ENCODE measurements around the gene MACROD1. TPM values are rescaled to one million over a fixed set of nuclear protein-coding genes. Genes with fewer than 3 reads are reported as not detected.

MACROD1 gene
- total RNA-seq, 1 donor from 2014 or later = 20.2 TPM

DNA sequence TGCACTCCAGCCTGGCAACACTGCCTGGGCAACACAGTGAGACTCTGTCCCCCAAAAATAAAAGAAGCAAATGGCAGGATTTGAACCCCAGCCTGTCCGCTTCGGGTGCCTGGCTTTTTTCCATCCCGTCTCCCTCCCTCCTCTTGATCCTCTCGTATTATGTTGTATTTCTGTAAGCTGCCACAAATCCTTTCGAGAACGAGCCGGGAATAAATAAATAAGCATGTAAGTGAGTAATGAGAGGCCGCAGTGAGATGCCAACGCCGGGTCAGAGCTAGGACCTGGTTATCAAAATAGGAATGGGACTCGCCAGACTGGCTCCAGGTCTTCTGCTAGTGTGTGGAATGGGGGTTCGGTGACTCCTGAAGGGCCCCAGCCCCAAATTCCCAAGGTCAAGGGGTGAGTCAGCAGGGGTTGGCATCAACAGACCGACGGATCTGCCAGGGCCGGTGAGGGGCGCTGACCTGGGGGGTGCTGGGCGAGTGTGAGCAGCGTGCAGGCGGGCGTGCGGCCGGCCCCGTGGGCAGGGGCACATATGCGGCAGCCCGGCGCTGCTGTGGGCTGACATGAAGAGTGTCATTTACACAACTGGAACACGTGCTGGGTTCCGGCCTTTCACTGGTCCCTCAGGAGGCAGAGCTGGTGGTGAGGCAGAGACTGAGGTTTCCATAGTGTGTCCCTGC lies 82.4 kb downstream of the MACROD1 start:
- intact Hi-C loops (cut with micrococcal nuclease) = no loop called here
- H3K36me3 Mint-ChIP-seq (ENCODE audit: low read depth) = no peaks in the 10 kb centered on the region
- no peak for DNase-seq (ENCODE audit: low spot score)

DNA sequence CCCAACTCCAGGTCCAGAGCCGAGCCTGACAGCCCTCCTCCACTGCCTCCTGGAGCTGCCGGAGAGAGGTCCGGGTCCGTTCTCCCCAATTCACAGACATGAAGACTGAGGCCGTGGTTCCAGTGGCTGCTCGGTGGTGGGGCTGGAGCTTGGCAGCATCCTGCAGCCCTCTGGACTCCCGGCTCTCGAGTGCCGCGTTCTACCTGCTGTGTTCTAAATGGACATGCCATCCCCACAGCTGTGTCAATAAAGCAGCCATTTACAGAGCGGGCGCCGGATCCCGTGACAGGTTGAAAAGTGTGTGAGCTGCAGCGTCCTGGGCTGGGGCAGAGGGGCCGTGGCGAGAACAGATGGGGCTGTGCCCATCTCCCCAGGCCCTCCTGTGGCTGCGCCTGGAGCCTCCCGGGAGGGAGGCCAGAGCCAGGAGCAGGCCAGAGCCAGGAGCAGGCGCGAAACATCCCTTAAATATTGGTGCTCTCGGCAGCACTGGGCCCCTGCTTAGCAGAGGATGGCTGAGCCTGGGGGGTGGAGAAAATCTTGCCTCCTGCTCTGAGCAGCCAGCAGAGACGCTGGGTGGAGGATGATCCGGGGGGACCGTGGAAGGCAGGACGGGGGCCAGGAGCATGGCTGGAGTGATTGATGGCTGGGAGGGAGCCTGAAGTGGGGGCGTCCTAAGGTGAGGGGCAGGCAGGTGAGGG lies 84.0 kb downstream of the MACROD1 start:
- DNase-seq (ENCODE audit: low spot score) = no peak
- Mint-ChIP-seq H3K9me3 (no peaks in the 10 kb centered on the region), H3K27me3 (ENCODE audit: insufficient read depth) (no peaks in the 10 kb centered on the region), H3K4me3 (no peak overlapping the region), H3K27ac (no peak overlapping the region), H3K4me1 (ENCODE audit: low read depth) (no peaks in the 10 kb centered on the region), H3K36me3 (ENCODE audit: low read depth) (no peaks in the 10 kb centered on the region)
- intact Hi-C loops (cut with micrococcal nuclease) = no loop called here

More for the DNA sequence above, 82.4 kb downstream of the MACROD1 start:
- H3K9me3 Mint-ChIP-seq = no peaks in the 10 kb centered on the region
- no peak overlapping the region for H3K27ac Mint-ChIP-seq
- H3K4me3 Mint-ChIP-seq = no peak overlapping the region
- H3K4me1 Mint-ChIP-seq (ENCODE audit: low read depth) = no peaks in the 10 kb centered on the region
- no peaks in the 10 kb centered on the region for H3K27me3 Mint-ChIP-seq (ENCODE audit: insufficient read depth)

DNA sequence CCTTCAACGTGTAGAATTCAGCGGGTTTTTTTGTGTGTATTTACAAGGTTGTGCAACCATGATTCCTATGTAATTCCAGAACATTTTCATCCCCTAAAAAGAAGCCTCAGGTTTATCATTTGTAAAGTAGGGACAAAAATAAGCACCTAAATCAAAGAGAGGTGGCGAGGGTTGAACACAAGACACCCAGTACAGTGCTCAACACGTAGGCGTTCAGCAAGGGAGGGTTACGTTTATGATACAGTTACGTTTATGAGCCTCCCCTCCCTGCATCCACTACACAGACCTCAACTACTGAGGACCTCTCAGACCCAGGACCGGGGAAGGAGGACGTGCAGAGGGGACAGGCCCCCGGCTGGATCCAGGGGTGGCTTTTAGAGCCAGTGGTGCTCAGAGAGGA lies 85.5 kb downstream of the MACROD1 start:
- Mint-ChIP-seq H3K9me3 (no peaks in the 10 kb centered on the region), H3K27me3 (ENCODE audit: insufficient read depth) (no peaks in the 10 kb centered on the region), H3K36me3 (ENCODE audit: low read depth) (no peaks in the 10 kb centered on the region), H3K4me3 (no peak overlapping the region), H3K27ac (no peak overlapping the region), H3K4me1 (ENCODE audit: low read depth) (no peaks in the 10 kb centered on the region)
- no peak for DNase-seq (ENCODE audit: low spot score)
- intact Hi-C loops (cut with micrococcal nuclease) = no loop called here

DNA sequence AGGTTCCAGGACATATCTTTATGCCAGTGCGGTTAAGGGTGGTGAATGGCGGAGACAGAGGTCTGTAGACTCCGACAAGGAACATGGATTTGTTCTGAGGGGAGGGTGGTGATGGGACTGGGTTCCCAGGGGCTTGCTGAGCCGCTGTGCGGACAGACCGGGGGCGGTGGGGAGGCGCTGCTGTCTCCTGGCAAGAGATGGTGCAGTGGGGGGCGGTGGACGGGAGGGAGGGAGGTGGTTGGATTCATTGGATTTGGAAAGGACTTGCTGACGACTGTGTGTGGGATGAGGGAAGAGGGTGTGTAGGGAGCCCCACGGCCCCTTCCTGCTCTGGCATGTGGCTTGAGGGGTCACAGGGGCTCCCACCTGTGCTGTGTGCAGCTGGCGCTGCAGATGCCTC lies 87.0 kb downstream of the MACROD1 start:
- H3K9me3 Mint-ChIP-seq = no peaks in the 10 kb centered on the region
- no peak for DNase-seq (ENCODE audit: low spot score)
- intact Hi-C loops (cut with micrococcal nuclease) = no loop called here
- H3K36me3 Mint-ChIP-seq (ENCODE audit: low read depth) = no peaks in the 10 kb centered on the region
- peaks cover 4% of the 10 kb centered on the region for H3K4me1 Mint-ChIP-seq (ENCODE audit: low read depth)
- H3K4me3 Mint-ChIP-seq = no peak overlapping the region
- no peaks in the 10 kb centered on the region for H3K27me3 Mint-ChIP-seq (ENCODE audit: insufficient read depth)
- H3K27ac Mint-ChIP-seq = no peak overlapping the region

DNA sequence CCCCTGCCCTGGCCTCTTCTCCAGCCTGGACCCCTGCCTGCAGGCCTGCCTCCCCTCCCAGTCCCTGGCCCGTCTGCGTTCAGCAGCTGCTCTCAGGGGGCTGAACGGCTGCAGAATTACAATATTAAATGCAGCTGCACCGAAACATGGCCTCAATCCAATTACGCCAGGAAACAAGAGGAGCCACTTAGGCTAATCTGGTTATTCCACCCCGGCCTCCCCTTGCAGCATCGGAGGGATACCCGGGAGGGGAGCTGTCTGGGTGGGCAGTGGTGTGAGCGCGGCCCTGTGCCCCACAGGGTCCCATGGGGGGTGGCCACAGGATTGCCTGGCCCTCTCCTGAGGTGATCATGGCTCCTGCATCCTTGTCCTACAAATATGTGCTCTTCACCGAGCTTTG lies 87.6 kb downstream of the MACROD1 start:
- DNase-seq (ENCODE audit: low spot score) = no peak
- no peak overlapping the region for H3K27ac Mint-ChIP-seq
- no peaks in the 10 kb centered on the region for H3K9me3 Mint-ChIP-seq
- H3K4me3 Mint-ChIP-seq = no peak overlapping the region
- H3K4me1 Mint-ChIP-seq (ENCODE audit: low read depth) = peaks cover 4% of the 10 kb centered on the region
- no peaks in the 10 kb centered on the region for H3K27me3 Mint-ChIP-seq (ENCODE audit: insufficient read depth)
- H3K36me3 Mint-ChIP-seq (ENCODE audit: low read depth) = no peaks in the 10 kb centered on the region
- intact Hi-C loops (cut with micrococcal nuclease) = no loop called here

DNA sequence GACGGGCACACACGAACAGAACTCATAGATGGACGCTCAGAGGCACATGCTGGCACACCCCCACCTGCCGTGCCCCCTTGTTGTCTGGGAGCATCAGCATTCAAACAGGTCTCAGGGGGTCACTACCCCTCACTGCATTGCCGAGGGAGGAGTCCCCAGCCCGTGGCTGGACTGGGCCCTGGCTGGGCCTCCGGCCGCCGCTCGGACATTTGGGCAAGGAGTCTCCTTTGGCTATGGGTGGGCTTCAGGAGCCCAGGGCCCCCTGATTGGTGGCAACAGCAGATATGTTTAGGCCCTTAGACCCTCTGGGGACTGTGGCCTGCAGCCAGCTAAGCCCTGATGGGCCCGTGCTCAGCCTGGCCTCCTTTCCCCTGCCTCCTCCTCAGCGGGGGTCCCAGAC lies 88.3 kb downstream of the MACROD1 start:
- intact Hi-C loops (cut with micrococcal nuclease) = no loop called here
- H3K27ac Mint-ChIP-seq = no peak overlapping the region
- no peaks in the 10 kb centered on the region for H3K9me3 Mint-ChIP-seq
- no peaks in the 10 kb centered on the region for H3K36me3 Mint-ChIP-seq (ENCODE audit: low read depth)
- H3K27me3 Mint-ChIP-seq (ENCODE audit: insufficient read depth) = no peaks in the 10 kb centered on the region
- no peak for DNase-seq (ENCODE audit: low spot score)
- no peak overlapping the region for H3K4me3 Mint-ChIP-seq
- peaks cover 4% of the 10 kb centered on the region for H3K4me1 Mint-ChIP-seq (ENCODE audit: low read depth)

DNA sequence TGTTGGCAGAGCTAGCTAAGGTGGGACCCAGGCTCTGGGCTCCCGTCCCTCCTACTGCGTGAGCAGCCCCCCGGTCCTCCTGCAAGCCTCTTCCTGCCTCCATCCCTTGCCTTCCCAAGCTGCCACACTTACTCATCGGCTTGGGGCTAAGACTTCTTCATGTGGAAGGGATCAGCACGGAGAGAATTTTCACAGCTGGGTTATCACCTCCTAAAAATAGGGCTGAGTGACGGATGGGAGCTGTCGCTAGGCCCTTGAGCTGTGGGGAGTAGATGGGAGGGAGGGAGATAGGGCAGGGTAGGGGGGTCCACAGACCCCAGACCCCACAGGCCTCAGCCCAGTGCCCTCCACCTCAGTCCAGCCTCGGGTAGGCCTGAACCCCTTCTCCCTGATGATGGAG lies 89.2 kb downstream of the MACROD1 start:
- no peak for DNase-seq (ENCODE audit: low spot score)
- no peak overlapping the region for H3K27ac Mint-ChIP-seq
- H3K27me3 Mint-ChIP-seq (ENCODE audit: insufficient read depth) = no peaks in the 10 kb centered on the region
- no peaks in the 10 kb centered on the region for H3K9me3 Mint-ChIP-seq
- intact Hi-C loops (cut with micrococcal nuclease) = no loop called here
- H3K4me1 Mint-ChIP-seq (ENCODE audit: low read depth) = peaks cover 4% of the 10 kb centered on the region
- no peak overlapping the region for H3K4me3 Mint-ChIP-seq
- no peaks in the 10 kb centered on the region for H3K36me3 Mint-ChIP-seq (ENCODE audit: low read depth)

DNA sequence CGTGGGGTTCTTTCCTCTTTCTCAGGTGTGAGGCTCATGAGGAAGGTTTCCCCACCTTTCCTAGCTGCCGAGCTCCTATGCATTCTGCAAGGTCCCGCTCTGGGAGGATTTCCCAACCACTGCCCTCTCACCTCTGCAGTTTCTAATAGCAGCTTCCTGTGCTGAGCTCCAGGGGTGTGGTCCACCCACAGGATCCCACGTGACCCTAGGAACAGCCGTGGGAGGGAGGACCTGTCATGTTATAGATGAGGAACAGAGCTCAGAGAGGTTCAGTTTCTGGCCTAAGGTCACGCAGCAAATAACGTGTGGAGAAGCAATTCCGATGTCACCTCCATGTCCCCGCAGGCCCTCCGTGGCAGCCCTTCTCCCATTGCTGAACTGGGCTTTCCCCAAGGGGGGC lies 91.7 kb downstream of the MACROD1 start:
- DNase-seq (ENCODE audit: low spot score) = no peak
- Mint-ChIP-seq H3K4me3 (no peak overlapping the region), H3K27me3 (ENCODE audit: insufficient read depth) (no peaks in the 10 kb centered on the region), H3K9me3 (no peaks in the 10 kb centered on the region), H3K4me1 (ENCODE audit: low read depth) (peaks cover 4% of the 10 kb centered on the region), H3K27ac (no peak overlapping the region), H3K36me3 (ENCODE audit: low read depth) (no peaks in the 10 kb centered on the region)
- intact Hi-C loops (cut with micrococcal nuclease) = no loop called here

DNA sequence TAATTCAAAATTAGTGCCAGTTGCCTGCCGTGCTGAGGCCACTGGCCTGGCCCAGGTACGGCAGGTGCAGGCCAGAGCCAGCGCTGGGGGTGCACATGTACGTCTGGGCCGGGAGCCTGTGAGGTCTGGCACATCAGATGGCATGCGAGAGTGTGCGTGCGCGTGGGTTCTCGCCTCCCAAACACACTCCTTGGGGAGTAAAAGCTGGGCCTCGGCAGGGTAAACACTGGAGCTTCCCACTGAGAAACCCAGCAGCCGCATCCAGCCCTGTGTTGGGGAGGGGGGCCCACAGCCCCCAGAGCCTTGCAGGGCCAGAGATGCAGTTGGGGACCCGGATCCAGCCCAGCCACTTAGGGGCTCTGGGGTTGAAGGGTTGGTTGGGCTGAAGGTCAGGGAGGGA lies 92.4 kb downstream of the MACROD1 start:
- H3K9me3 Mint-ChIP-seq = no peaks in the 10 kb centered on the region
- H3K4me1 Mint-ChIP-seq (ENCODE audit: low read depth) = peaks cover 4% of the 10 kb centered on the region
- DNase-seq (ENCODE audit: low spot score) = no peak
- H3K4me3 Mint-ChIP-seq = no peak overlapping the region
- intact Hi-C loops (cut with micrococcal nuclease) = no loop called here
- no peak overlapping the region for H3K27ac Mint-ChIP-seq
- no peaks in the 10 kb centered on the region for H3K36me3 Mint-ChIP-seq (ENCODE audit: low read depth)
- no peaks in the 10 kb centered on the region for H3K27me3 Mint-ChIP-seq (ENCODE audit: insufficient read depth)

DNA sequence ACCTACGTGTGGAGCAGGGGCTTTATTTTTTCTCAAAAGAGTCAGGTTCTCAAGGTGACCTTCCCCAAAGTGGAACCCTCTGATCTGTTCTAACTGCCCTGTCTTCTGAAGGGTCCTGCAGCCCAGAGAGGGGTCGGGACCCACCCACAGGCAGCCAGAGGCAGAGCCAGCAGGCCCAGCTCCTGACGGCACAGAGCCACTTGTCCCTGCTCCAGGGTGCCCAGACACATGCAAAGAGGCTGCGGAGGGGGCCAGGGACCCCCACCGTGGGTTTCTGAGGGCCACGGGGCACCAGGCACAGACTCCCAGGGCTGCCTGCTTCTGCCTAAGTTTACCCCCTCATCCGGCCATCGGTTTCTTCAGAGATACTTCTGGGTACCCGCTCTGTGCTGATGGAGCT lies 93.0 kb downstream of the MACROD1 start:
- Mint-ChIP-seq H3K4me1 (ENCODE audit: low read depth) (peaks cover 4% of the 10 kb centered on the region), H3K36me3 (ENCODE audit: low read depth) (no peaks in the 10 kb centered on the region), H3K4me3 (no peak overlapping the region), H3K9me3 (no peaks in the 10 kb centered on the region), H3K27me3 (ENCODE audit: insufficient read depth) (no peaks in the 10 kb centered on the region), H3K27ac (no peak overlapping the region)
- no peak for DNase-seq (ENCODE audit: low spot score)
- intact Hi-C loops (cut with micrococcal nuclease) = no loop called here

DNA sequence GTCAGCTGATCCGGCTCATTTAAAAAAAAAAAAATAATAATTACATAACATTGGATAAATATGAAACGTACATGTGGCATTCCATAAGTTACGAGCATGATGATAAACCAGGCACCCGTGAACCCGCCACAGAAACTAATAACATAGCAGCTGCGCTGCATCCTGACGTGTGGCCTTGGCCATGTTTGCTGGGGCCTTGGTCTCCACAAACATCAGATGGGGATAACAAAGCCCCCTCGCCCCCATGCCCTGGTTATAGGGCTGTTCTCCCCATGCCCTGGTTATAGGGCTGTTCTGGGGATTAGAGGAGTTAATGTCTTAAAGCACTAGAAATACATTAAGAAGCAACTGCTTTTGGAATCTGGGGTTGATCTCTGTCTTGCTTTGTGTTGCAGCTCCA lies 93.5 kb downstream of the MACROD1 start:
- H3K27me3 Mint-ChIP-seq (ENCODE audit: insufficient read depth) = no peaks in the 10 kb centered on the region
- no peak overlapping the region for H3K4me3 Mint-ChIP-seq
- H3K36me3 Mint-ChIP-seq (ENCODE audit: low read depth) = no peaks in the 10 kb centered on the region
- intact Hi-C loops (cut with micrococcal nuclease) = no loop called here
- H3K4me1 Mint-ChIP-seq (ENCODE audit: low read depth) = peaks cover 4% of the 10 kb centered on the region
- no peak overlapping the region for H3K27ac Mint-ChIP-seq
- no peaks in the 10 kb centered on the region for H3K9me3 Mint-ChIP-seq
- no peak for DNase-seq (ENCODE audit: low spot score)

DNA sequence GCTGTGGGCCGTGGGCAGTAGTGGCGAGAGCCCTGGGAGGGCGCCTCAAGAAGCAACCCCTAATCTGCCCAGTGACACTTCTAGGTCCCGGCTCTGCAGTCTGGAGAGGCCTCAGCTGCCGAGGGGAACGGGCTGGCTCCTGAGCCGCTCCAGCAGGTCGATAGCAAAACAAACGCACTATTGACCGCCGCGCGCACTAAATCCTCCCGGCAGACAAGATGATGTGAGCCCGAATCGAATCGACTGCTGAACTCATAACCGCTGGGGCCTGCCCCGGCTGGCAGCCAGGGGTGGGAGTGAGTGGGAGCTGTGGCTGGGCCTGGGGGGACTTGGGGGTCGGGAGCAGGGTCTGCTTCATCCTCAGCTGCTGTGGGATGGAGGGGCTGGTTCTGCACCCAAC lies 94.1 kb downstream of the MACROD1 start:
- no peaks in the 10 kb centered on the region for H3K27me3 Mint-ChIP-seq (ENCODE audit: insufficient read depth)
- no peak overlapping the region for H3K27ac Mint-ChIP-seq
- intact Hi-C loops (cut with micrococcal nuclease) = no loop called here
- DNase-seq (ENCODE audit: low spot score) = no peak
- H3K4me3 Mint-ChIP-seq = no peak overlapping the region
- peaks cover 4% of the 10 kb centered on the region for H3K4me1 Mint-ChIP-seq (ENCODE audit: low read depth)
- no peaks in the 10 kb centered on the region for H3K9me3 Mint-ChIP-seq
- no peaks in the 10 kb centered on the region for H3K36me3 Mint-ChIP-seq (ENCODE audit: low read depth)

DNA sequence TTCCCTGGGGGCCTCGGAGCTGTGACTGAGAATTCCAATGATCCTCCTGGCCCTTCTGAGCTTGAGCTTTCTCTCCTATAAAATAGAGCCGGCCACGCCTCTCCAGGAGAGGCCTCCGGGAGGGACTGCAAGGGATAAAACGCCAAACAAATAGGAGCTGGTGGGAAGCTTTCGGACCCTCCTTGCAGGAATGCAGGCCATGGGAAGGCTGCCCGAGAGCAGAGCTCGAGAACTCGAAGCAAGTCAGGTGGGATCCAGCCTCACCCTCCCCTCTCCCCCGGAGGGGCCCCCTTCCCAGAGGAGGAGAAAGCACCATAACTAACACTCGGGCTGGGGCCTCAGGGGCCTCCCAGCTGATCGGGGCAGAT lies 95.6 kb downstream of the MACROD1 start:
- H3K9me3 Mint-ChIP-seq = no peaks in the 10 kb centered on the region
- no peak overlapping the region for H3K27ac Mint-ChIP-seq
- H3K36me3 Mint-ChIP-seq (ENCODE audit: low read depth) = no peaks in the 10 kb centered on the region
- H3K4me3 Mint-ChIP-seq = no peak overlapping the region
- no peaks in the 10 kb centered on the region for H3K27me3 Mint-ChIP-seq (ENCODE audit: insufficient read depth)
- intact Hi-C loops (cut with micrococcal nuclease) = no loop called here
- DNase-seq (ENCODE audit: low spot score) = no peak
- peaks cover 4% of the 10 kb centered on the region for H3K4me1 Mint-ChIP-seq (ENCODE audit: low read depth)

Measured in activated T-helper 1 cell treated with anti-CD3 and anti-CD28 coated beads, Interleukin-12 subunit alpha, Interleukin-12 subunit beta, Interleukin-2, Interleukin-4 antibody, amounts not matched to agents 30 ng/mL and 10 ng/mL and 1 ng/mL, durations not matched to agents 14 hours and 24 hours and 36 hours (primary cell).